Activated naive CD8-positive, alpha-beta T cell treated with anti-CD3 and anti-CD28 coated beads, Interleukin-2, amount 50 U/mL, for 16 hours (primary cell): ENCODE data around the gene HSF5.
A peak's percentile ranks its signal among the peaks of the same experiment; 100 is the strongest.
"Not testable (repeated sequence)": the region's sequence is repeated elsewhere in the genome, so short reads cannot be mapped to it uniquely, and the experiment has no call there.

Experiments
- DNase-seq: peaks from one replicate; pipeline ENCODE4 v3.0.0-alpha.2; 2020; ENCODE audit warnings: low read depth, low spot score

Gene HSF5

GRCh38 chr17:58516644-58517377, 28.6 kb upstream of the HSF5 start:
- no peak for DNase-seq

GRCh38 chr17:58515286-58515685, 27.1 kb upstream of the HSF5 start:
- no peak for DNase-seq

- no peak for DNase-seq
Measured at GRCh38 chr17:58514770-58515157, 26.6 kb upstream of the HSF5 start.

GRCh38 chr17:58513965-58514769, 26.0 kb upstream of the HSF5 start, which contains the start of gene MTMR4:
MTMR4 (minus strand) TSS chr17:58514638; CDS start chr17:58514407, 231 bp downstream.
- peak; percentile 33 for DNase-seq

GRCh38 chr17:58513267-58513964, 25.2 kb upstream of the HSF5 start:
- DNase-seq, result no peak

- no peak for DNase-seq
Measured at GRCh38 chr17:58510075-58510474, 21.9 kb upstream of the HSF5 start.

- no peak for DNase-seq
Measured at GRCh38 chr17:58508341-58509067, 20.3 kb upstream of the HSF5 start.

- DNase-seq, result no peak
Measured at GRCh38 chr17:58507123-58507634, 19.0 kb upstream of the HSF5 start.

GRCh38 chr17:58506354-58507080, 18.3 kb upstream of the HSF5 start:
- DNase-seq, result no peak

GRCh38 chr17:58504826-58505351, 16.7 kb upstream of the HSF5 start:
- DNase-seq, result no peak

- no peak for DNase-seq
Measured at GRCh38 chr17:58503866-58504265, 15.7 kb upstream of the HSF5 start.

GRCh38 chr17:58503134-58503533, 14.9 kb upstream of the HSF5 start:
- not testable (repeated sequence) for DNase-seq

- no peak for DNase-seq
Measured at GRCh38 chr17:58501451-58501850, 13.2 kb upstream of the HSF5 start.

- no peak for DNase-seq
Measured at GRCh38 chr17:58498177-58498828, 10.1 kb upstream of the HSF5 start.

GRCh38 chr17:58493506-58493905, 5.3 kb upstream of the HSF5 start:
- no peak for DNase-seq

- no peak for DNase-seq
Measured at GRCh38 chr17:58492238-58493121, 4.3 kb upstream of the HSF5 start.

GRCh38 chr17:58491510-58492045, 3.4 kb upstream of the HSF5 start:
- DNase-seq, result no peak

- DNase-seq, result no peak
Measured at GRCh38 chr17:58488428-58488890, 251 bp upstream of the HSF5 start.

- DNase-seq, result no peak
Measured at GRCh38 chr17:58484600-58484999, 3.6 kb downstream of the HSF5 start.
